Activated CD4-positive, alpha-beta memory T cell treated with anti-CD3 and anti-CD28 coated beads, Interleukin-2, amount 10 ng/mL, durations not matched to agents 7 days and 5 days (primary cell): Measurements from ENCODE around the gene ZNF280B. TPM values are rescaled to one million over a fixed set of nuclear protein-coding genes. Genes with fewer than 3 reads are reported as not detected.
"Not testable (repeated sequence)": the region's sequence is repeated elsewhere in the genome, so short reads cannot be mapped to it uniquely, and the experiment has no call there.

Experiments
- CTCF ChIA-PET: fragments of 350-600 bp; sonication (Branson Sonifier 250); formaldehyde crosslinking; loops from one replicate; lab custom pipeline; 2021; ENCODE audit warnings: antibody characterized with exemption, inconsistent platforms; lab: Charles Lee
- POLR2A ChIA-PET: fragments of 350-600 bp; sonication (Branson Sonifier 250); formaldehyde crosslinking; loops from one replicate; lab custom pipeline; 2021; ENCODE audit warnings: antibody characterized with exemption; lab: Charles Lee
- DNase-seq: peaks from one replicate; pipeline ENCODE4 v3.0.0-alpha.2; 2020
- H3K27ac Mint-ChIP-seq: one replicate; pipeline ENCODE4 v1.8.0; 2021; ENCODE audit warnings: mild to moderate bottlenecking, mixed read lengths
- H3K27me3 Mint-ChIP-seq: one replicate; pipeline ENCODE4 v1.8.0; 2021; ENCODE audit warnings: mixed read lengths
- H3K36me3 Mint-ChIP-seq: one replicate; pipeline ENCODE4 v1.8.0; 2021; ENCODE audit warnings: low read depth, mixed read lengths
- H3K4me1 Mint-ChIP-seq: one replicate; pipeline ENCODE4 v1.8.0; 2021; ENCODE audit warnings: mixed read lengths
- H3K4me3 Mint-ChIP-seq: one replicate; pipeline ENCODE4 v1.8.0; 2021; ENCODE audit warnings: mild to moderate bottlenecking, mixed read lengths
- H3K9me3 Mint-ChIP-seq: one replicate; pipeline ENCODE4 v1.8.0; 2021; ENCODE audit warnings: mixed read lengths
- total RNA-seq, 2 experiments: library from RNA; stranded (reverse); gene quantifications; one replicate each; pipeline ENCODE4 v1.2.3, GENCODE V29; 2021

The ZNF280B gene
- total RNA-seq, 2 experiments from 2014 or later, result 2.0 TPM

- no peaks in the 10 kb centered on the region for H3K36me3 Mint-ChIP-seq
- H3K27ac Mint-ChIP-seq, result no peak overlapping the region
- CTCF ChIA-PET, result interaction anchor here (0.5 kb wide), 1 partner anchor 15 kb away, joined by 3 read pairs; no protein-coding TSS in a partner anchor
- no peaks in the 10 kb centered on the region for H3K27me3 Mint-ChIP-seq
- POLR2A ChIA-PET, result no interaction called here
- H3K9me3 Mint-ChIP-seq, result no peaks in the 10 kb centered on the region
- H3K4me1 Mint-ChIP-seq, result no peaks in the 10 kb centered on the region
- no peak overlapping the region for H3K4me3 Mint-ChIP-seq
- no peak for DNase-seq
Observed at GRCh38 chr22:22485524-22485923, 23.0 kb downstream of the ZNF280B start.

GRCh38 chr22:22484023-22484422, 24.5 kb downstream of the ZNF280B start:
- no peak overlapping the region for H3K4me3 Mint-ChIP-seq
- no peaks in the 10 kb centered on the region for H3K9me3 Mint-ChIP-seq
- H3K4me1 Mint-ChIP-seq, result no peaks in the 10 kb centered on the region
- no peaks in the 10 kb centered on the region for H3K27me3 Mint-ChIP-seq
- no peak overlapping the region for H3K27ac Mint-ChIP-seq
- H3K36me3 Mint-ChIP-seq, result no peaks in the 10 kb centered on the region
- no peak for DNase-seq
- ChIA-PET POLR2A (no interaction called here), CTCF (interaction anchor here (0.6 to 1.3 kb wide), 2 partner anchors 20 to 25 kb away, joined by 4 to 5 read pairs; partner anchors contain the start of gene ZNF280B)

GRCh38 chr22:22480940-22481339, 27.6 kb downstream of the ZNF280B start:
- no peak overlapping the region for H3K27ac Mint-ChIP-seq
- no peaks in the 10 kb centered on the region for H3K4me1 Mint-ChIP-seq
- H3K4me3 Mint-ChIP-seq, result no peak overlapping the region
- ChIA-PET POLR2A (no interaction called here), CTCF (interaction anchor here (1.0 kb wide), 1 partner anchor 27 kb away, joined by 3 read pairs; the partner anchor contains the start of gene ZNF280B)
- H3K9me3 Mint-ChIP-seq, result no peaks in the 10 kb centered on the region
- no peak for DNase-seq
- H3K36me3 Mint-ChIP-seq, result no peaks in the 10 kb centered on the region
- no peaks in the 10 kb centered on the region for H3K27me3 Mint-ChIP-seq

GRCh38 chr22:22479999-22480532, 28.5 kb downstream of the ZNF280B start:
- Mint-ChIP-seq H3K36me3 (no peaks in the 10 kb centered on the region), H3K4me1 (no peaks in the 10 kb centered on the region), H3K9me3 (no peaks in the 10 kb centered on the region), H3K27me3 (no peaks in the 10 kb centered on the region), H3K4me3 (no peak overlapping the region), H3K27ac (no peak overlapping the region)
- ChIA-PET POLR2A (no interaction called here), CTCF (interaction anchor here (0.6 kb wide), 1 partner anchor 844 kb away, joined by 5 read pairs; no protein-coding TSS in a partner anchor)
- DNase-seq, result no peak

- no peaks in the 10 kb centered on the region for H3K9me3 Mint-ChIP-seq
- ChIA-PET POLR2A (interaction anchor here (0.8 kb wide), 1 partner anchor 696 kb away, joined by 4 read pairs; no protein-coding TSS in a partner anchor), CTCF (interaction anchor here (0.6 to 2.2 kb wide), 3 partner anchors 15 to 845 kb away, joined by 3 to 9 read pairs (median 5); partner anchors contain the start of gene ZNF280B)
- no peak overlapping the region for H3K4me3 Mint-ChIP-seq
- no peak for DNase-seq
- H3K27ac Mint-ChIP-seq, result no peak overlapping the region
- H3K4me1 Mint-ChIP-seq, result no peaks in the 10 kb centered on the region
- H3K27me3 Mint-ChIP-seq, result no peaks in the 10 kb centered on the region
- no peaks in the 10 kb centered on the region for H3K36me3 Mint-ChIP-seq
Observed at GRCh38 chr22:22479116-22479515, 29.4 kb downstream of the ZNF280B start.

- Mint-ChIP-seq H3K4me1 (no peaks in the 10 kb centered on the region), H3K4me3 (no peak overlapping the region), H3K27me3 (no peaks in the 10 kb centered on the region), H3K27ac (no peak overlapping the region), H3K36me3 (no peaks in the 10 kb centered on the region), H3K9me3 (no peaks in the 10 kb centered on the region)
- CTCF ChIA-PET, result interaction anchor here (1.2 to 2.2 kb wide), 2 partner anchors 14 to 30 kb away, joined by 3 to 9 read pairs; partner anchors contain the start of gene ZNF280B
- POLR2A ChIA-PET, result no interaction called here
- no peak for DNase-seq
Observed at GRCh38 chr22:22478470-22478869, 30.1 kb downstream of the ZNF280B start.

- no peaks in the 10 kb centered on the region for H3K4me1 Mint-ChIP-seq
- no peak overlapping the region for H3K4me3 Mint-ChIP-seq
- peaks cover 3% of the 10 kb centered on the region for H3K27me3 Mint-ChIP-seq
- ChIA-PET POLR2A (no interaction called here), CTCF (no interaction called here)
- H3K9me3 Mint-ChIP-seq, result no peaks in the 10 kb centered on the region
- no peak for DNase-seq
- no peaks in the 10 kb centered on the region for H3K36me3 Mint-ChIP-seq
- no peak overlapping the region for H3K27ac Mint-ChIP-seq
Observed at GRCh38 chr22:22474733-22475132, 33.8 kb downstream of the ZNF280B start.

- H3K27ac Mint-ChIP-seq, H3K4me3 Mint-ChIP-seq, DNase-seq, POLR2A ChIA-PET, H3K9me3 Mint-ChIP-seq, CTCF ChIA-PET, H3K36me3 Mint-ChIP-seq, H3K4me1 Mint-ChIP-seq: not testable (repeated sequence)
- H3K27me3 Mint-ChIP-seq, result peaks cover 20% of the 10 kb centered on the region
Observed at GRCh38 chr22:22471104-22471503, 37.4 kb downstream of the ZNF280B start.

GRCh38 chr22:22469527-22469926, 39.0 kb downstream of the ZNF280B start:
- Mint-ChIP-seq H3K36me3 (no peaks in the 10 kb centered on the region), H3K27me3 (peaks cover 21% of the 10 kb centered on the region), H3K9me3 (peaks cover 6% of the 10 kb centered on the region), H3K27ac (no peak overlapping the region), H3K4me1 (no peaks in the 10 kb centered on the region), H3K4me3 (no peak overlapping the region)
- DNase-seq, result no peak
- CTCF ChIA-PET, result no interaction called here
- POLR2A ChIA-PET, result no interaction called here

- H3K4me3 Mint-ChIP-seq, H3K36me3 Mint-ChIP-seq, CTCF ChIA-PET, POLR2A ChIA-PET, DNase-seq, H3K9me3 Mint-ChIP-seq, H3K4me1 Mint-ChIP-seq, H3K27ac Mint-ChIP-seq: not testable (repeated sequence)
- H3K27me3 Mint-ChIP-seq, result peaks cover 25% of the 10 kb centered on the region
Observed at GRCh38 chr22:22468794-22469469, 39.6 kb downstream of the ZNF280B start.

GRCh38 chr22:22467112-22467511, 41.4 kb downstream of the ZNF280B start:
- CTCF ChIA-PET, result interaction anchor here (0.5 to 1.4 kb wide), 3 partner anchors 8 to 45 kb away, joined by 3 to 4 read pairs (median 4); no protein-coding TSS in a partner anchor

GRCh38 chr22:22465782-22466181, 42.8 kb downstream of the ZNF280B start:
- no peak overlapping the region for H3K4me3 Mint-ChIP-seq
- POLR2A ChIA-PET, result no interaction called here
- CTCF ChIA-PET, result interaction anchor here (1.0 to 1.3 kb wide), 2 partner anchors 23 to 36 kb away, joined by 3 to 5 read pairs; no protein-coding TSS in a partner anchor
- peaks cover 40% of the 10 kb centered on the region for H3K27me3 Mint-ChIP-seq
- no peak overlapping the region for H3K27ac Mint-ChIP-seq
- H3K4me1 Mint-ChIP-seq, result no peaks in the 10 kb centered on the region
- H3K9me3 Mint-ChIP-seq, result peaks cover 6% of the 10 kb centered on the region
- no peaks in the 10 kb centered on the region for H3K36me3 Mint-ChIP-seq
- no peak for DNase-seq

More at GRCh38 chr22:22467112-22467511, 41.4 kb downstream of the ZNF280B start:
- Mint-ChIP-seq H3K4me3 (no peak overlapping the region), H3K27ac (no peak overlapping the region), H3K4me1 (no peaks in the 10 kb centered on the region), H3K36me3 (no peaks in the 10 kb centered on the region), H3K9me3 (peaks cover 6% of the 10 kb centered on the region), H3K27me3 (peaks cover 36% of the 10 kb centered on the region)
- POLR2A ChIA-PET, result no interaction called here
- no peak for DNase-seq

- CTCF ChIA-PET, result interaction anchor here (1.0 to 1.3 kb wide), 4 partner anchors 24 to 123 kb away, joined by 3 to 5 read pairs (median 4); no protein-coding TSS in a partner anchor
- Mint-ChIP-seq H3K4me1 (no peaks in the 10 kb centered on the region), H3K9me3 (peaks cover 9% of the 10 kb centered on the region), H3K27ac (no peak overlapping the region), H3K4me3 (no peak overlapping the region), H3K36me3 (no peaks in the 10 kb centered on the region), H3K27me3 (peaks cover 43% of the 10 kb centered on the region)
- no peak for DNase-seq
- POLR2A ChIA-PET, result no interaction called here
Observed at GRCh38 chr22:22465094-22465602, 43.4 kb downstream of the ZNF280B start.
